AG09309 (cell line): ENCODE results near the gene MRPL9.
"Not testable (repeated sequence)": the region's sequence is repeated elsewhere in the genome, so short reads cannot be mapped to it uniquely, and the experiment has no call there.

Experiments used
- DNase-seq: peaks from one replicate; pipeline ENCODE4 v3.0.0-alpha.2; 2010; ENCODE audit warnings: low read depth
- H3K4me3 ChIP-seq: 2 replicates; pipeline ENCODE4 v1.5.1; 2011; ENCODE audit warnings: mild to moderate bottlenecking, low read depth, low read length, moderate library complexity; ENCODE audit not compliant: control insufficient read depth
- CTCF ChIP-seq: IDR thresholded peaks from 2 replicates; pipeline ENCODE4 v1.5.1; 2011; ENCODE audit warnings: mild to moderate bottlenecking, low read depth, low read length, inconsistent platforms; ENCODE audit not compliant: insufficient read depth, control insufficient read depth; ENCODE audit errors: missing control alignments

MRPL9 gene

GRCh38 chr1:151787689-151788088, 24.4 kb upstream of the MRPL9 start:
- no peak for TF ChIP-seq CTCF
- DNase-seq: no peak
- no peak overlapping the region for H3K4me3 ChIP-seq

GRCh38 chr1:151783796-151784195, 20.5 kb upstream of the MRPL9 start:
- no peak overlapping the region for H3K4me3 ChIP-seq
- DNase-seq: no peak
- no peak for TF ChIP-seq CTCF

- H3K4me3 ChIP-seq: no peak overlapping the region
- TF ChIP-seq CTCF: no peak
- DNase-seq: no peak
Measured at GRCh38 chr1:151782741-151783140, 19.4 kb upstream of the MRPL9 start.

GRCh38 chr1:151782026-151782425, 18.7 kb upstream of the MRPL9 start:
- not testable (repeated sequence) for DNase-seq, H3K4me3 ChIP-seq

GRCh38 chr1:151780736-151781135, 17.4 kb upstream of the MRPL9 start:
- H3K4me3 ChIP-seq, DNase-seq: not testable (repeated sequence)

- no peak for TF ChIP-seq CTCF
- H3K4me3 ChIP-seq: no peak overlapping the region
- DNase-seq: no peak
Measured at GRCh38 chr1:151779852-151780251, 16.6 kb upstream of the MRPL9 start.

- DNase-seq: no peak
- TF ChIP-seq CTCF: no peak
- no peak overlapping the region for H3K4me3 ChIP-seq
Measured at GRCh38 chr1:151777317-151777716, 14.0 kb upstream of the MRPL9 start.

- DNase-seq: no peak
- TF ChIP-seq CTCF: no peak
- H3K4me3 ChIP-seq: no peak overlapping the region
Measured at GRCh38 chr1:151776665-151777062, 13.4 kb upstream of the MRPL9 start.
